Fibroblast of lung (primary cell): Measurements from ENCODE around the gene HDHD3.

Experiments used
- EZH2 ChIP-seq: IDR thresholded peaks from 2 replicates; pipeline ENCODE4 v1.5.1; 2012; ENCODE audit warnings: low read length, control low read depth, mild to moderate bottlenecking; ENCODE audit errors: missing control alignments
- TF ChIP-seq, protein P1 (sequence below), 2 donors: IDR thresholded peaks in 1 of 2; conservative IDR thresholded peaks in 1 of 2; 1 replicate in 1 of 2; 2 replicates in 1 of 2; pipeline ENCODE4 v1.5.1; 2011 to 2012; ENCODE audit warnings: low read length in 2 of 2, control low read depth in 1 of 2, inconsistent platforms in 1 of 2, low read depth in 1 of 2, mild to moderate bottlenecking in 1 of 2

DNA sequence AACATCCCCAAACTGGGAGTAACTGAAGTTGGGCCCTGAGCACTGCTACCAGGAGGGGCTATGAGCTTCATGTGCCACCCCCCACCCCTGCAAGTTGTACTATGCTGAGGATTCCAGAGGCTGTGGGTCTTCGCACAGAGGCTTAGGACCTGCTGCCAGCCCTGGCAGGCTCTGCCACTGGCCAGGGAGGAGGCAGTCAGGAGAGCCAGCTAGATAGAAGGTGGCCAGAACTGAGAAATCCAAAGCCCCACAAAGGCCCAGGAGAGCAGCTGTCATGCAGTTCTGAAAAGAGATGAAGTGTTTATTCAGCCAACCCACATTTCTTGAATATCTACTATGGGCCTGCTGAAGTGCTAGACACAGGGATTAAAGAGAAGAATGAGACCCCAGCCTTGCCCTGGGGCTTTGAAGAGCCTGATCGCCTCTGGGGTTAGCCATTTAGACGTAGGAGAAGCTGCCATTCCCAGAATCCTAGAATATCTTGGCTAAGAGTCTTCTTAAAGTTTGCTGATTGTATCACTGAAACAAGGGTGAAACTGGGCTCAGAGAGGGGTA lies 22.9 kb upstream of the HDHD3 start:
- TF ChIP-seq, protein P1, sequence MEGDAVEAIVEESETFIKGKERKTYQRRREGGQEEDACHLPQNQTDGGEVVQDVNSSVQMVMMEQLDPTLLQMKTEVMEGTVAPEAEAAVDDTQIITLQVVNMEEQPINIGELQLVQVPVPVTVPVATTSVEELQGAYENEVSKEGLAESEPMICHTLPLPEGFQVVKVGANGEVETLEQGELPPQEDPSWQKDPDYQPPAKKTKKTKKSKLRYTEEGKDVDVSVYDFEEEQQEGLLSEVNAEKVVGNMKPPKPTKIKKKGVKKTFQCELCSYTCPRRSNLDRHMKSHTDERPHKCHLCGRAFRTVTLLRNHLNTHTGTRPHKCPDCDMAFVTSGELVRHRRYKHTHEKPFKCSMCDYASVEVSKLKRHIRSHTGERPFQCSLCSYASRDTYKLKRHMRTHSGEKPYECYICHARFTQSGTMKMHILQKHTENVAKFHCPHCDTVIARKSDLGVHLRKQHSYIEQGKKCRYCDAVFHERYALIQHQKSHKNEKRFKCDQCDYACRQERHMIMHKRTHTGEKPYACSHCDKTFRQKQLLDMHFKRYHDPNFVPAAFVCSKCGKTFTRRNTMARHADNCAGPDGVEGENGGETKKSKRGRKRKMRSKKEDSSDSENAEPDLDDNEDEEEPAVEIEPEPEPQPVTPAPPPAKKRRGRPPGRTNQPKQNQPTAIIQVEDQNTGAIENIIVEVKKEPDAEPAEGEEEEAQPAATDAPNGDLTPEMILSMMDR (conservative IDR thresholded peaks at IDR 0.05 in 1 of 2, IDR thresholded peaks at IDR 0.05 in 1 of 2; ENCODE audit: low read depth in 1 of 2, low read length in 2 of 2): no peak
- TF ChIP-seq EZH2: no peak
